PC-9 (cell line): ENCODE measurements around the gene SPECC1L.

Experiments
- EZH2 ChIP-seq: fragments of 200-600 bp; sonication (generic); IDR thresholded peaks from 2 replicates; pipeline ENCODE4 v1.8.0; 2017; ENCODE audit warnings: antibody characterized with exemption, low read depth
- TF ChIP-seq, protein P1 (sequence below): fragments of 200-600 bp; sonication (generic); conservative IDR thresholded peaks from 2 replicates; pipeline ENCODE4 v1.6.1; 2017; ENCODE audit warnings: mixed run types, antibody characterized with exemption, mild to moderate bottlenecking, moderate library complexity

DNA sequence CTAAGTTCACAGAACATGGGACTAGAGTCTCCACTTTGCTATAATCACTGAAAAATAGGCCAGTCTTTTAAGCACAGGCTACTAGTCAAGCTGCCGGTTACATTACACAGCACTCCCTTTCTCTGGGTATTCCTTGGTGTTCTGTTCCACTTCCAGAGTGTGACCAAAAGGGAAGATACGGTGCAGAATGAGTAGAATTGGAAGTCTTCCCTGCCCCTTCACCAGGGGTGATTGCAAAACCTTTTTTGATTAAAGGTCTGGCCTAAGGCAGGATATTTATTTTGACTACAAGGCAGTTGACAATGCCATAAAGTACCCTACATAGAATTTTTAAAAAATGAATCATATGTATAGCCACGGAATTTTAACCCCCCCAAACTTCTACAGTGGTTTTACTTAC lies 97.2 kb downstream of the SPECC1L start:
- TF ChIP-seq, protein P1, sequence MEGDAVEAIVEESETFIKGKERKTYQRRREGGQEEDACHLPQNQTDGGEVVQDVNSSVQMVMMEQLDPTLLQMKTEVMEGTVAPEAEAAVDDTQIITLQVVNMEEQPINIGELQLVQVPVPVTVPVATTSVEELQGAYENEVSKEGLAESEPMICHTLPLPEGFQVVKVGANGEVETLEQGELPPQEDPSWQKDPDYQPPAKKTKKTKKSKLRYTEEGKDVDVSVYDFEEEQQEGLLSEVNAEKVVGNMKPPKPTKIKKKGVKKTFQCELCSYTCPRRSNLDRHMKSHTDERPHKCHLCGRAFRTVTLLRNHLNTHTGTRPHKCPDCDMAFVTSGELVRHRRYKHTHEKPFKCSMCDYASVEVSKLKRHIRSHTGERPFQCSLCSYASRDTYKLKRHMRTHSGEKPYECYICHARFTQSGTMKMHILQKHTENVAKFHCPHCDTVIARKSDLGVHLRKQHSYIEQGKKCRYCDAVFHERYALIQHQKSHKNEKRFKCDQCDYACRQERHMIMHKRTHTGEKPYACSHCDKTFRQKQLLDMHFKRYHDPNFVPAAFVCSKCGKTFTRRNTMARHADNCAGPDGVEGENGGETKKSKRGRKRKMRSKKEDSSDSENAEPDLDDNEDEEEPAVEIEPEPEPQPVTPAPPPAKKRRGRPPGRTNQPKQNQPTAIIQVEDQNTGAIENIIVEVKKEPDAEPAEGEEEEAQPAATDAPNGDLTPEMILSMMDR: no peak
- TF ChIP-seq EZH2: no peak
